Subcutaneous adipose tissue (tissue), 4 donors: Measurements from ENCODE around the gene ITGB8. TPM values are rescaled to one million over a fixed set of nuclear protein-coding genes. Genes with fewer than 3 reads are reported as not detected.

ENCODE experiments used
- CTCF ChIP-seq: fragments of 450-650 bp; IDR thresholded peaks from one replicate; pipeline ENCODE4 v1.5.1; 2016; ENCODE audit warnings: low read depth, mild to moderate bottlenecking, control low read depth, antibody characterized with exemption, moderate library complexity
- total RNA-seq, 4 donors: library from RNA; depleted of rRNA; stranded (reverse); fragments of >200 nt; gene quantifications; one replicate each; pipeline ENCODE4 v1.1.0, GENCODE V29; 2016

ITGB8 gene
- total RNA-seq, 4 donors from 2014 or later = 0.57 to 7.5 (median 4.1) TPM

DNA sequence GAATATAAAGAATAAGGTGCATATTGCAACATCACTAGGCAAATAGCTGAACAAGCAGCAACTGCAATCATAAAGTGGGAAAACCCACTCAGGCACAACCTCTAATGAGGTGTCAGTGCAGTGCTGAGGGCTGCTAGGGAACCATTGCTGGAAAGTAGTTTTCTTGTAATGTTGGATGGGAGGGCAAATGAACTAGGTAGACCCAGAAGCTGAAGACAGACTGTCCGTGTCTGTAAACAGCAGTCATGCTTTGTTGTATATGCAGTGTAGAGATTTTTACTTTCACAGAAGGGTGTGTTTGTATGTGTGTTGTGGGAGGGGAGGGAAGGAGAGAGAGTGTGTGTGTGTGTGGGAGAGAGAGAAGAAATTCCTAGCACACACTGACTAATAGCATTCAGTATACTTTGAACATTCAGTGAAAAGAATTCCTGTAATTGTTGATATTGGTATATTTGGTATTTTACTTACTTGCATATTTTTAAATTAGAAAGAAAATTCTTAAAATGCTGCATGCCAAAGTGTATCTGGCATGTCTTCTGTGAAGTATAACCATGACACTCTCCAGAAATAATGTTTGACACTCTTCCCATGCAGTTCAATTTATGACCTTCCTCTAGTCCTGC lies 28.8 kb downstream of the ITGB8 start:
- no peak for TF ChIP-seq CTCF

GRCh38 chr7:20362574-20363253 lies 32.0 kb downstream of the ITGB8 start:
- no peak for TF ChIP-seq CTCF

DNA sequence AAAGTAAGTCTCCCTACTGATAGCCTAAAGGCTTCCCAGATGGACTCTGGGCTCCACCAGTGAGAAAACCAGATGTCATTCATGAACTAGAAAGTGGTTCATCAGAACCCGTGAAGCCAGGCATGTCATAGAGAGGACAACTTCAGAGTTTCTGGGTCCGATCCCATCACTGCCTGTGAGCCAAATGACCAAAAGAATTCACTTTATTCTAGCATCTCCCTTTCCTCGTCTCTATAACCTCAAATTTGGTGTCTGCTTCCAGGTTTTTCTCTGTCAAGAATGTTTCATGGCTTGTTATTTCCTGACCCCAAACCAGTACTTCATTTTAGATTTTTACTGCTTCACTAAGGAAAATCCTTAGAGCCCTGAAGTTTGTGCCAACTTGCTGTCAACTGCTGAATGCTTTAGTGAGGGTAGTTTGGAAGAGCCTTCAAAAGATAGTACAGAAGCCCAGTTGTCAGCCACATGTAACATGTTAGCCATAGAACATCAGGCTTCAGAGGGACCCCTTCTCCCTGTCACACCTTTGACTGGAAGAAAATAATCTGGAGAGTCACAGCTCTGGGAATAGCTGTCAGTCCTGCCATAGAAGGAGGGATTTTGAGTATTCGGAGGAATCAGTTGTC lies 34.0 kb downstream of the ITGB8 start:
- TF ChIP-seq CTCF = no peak

- TF ChIP-seq CTCF = no peak
Observed at GRCh38 chr7:20365486-20365885, 34.8 kb downstream of the ITGB8 start.

DNA sequence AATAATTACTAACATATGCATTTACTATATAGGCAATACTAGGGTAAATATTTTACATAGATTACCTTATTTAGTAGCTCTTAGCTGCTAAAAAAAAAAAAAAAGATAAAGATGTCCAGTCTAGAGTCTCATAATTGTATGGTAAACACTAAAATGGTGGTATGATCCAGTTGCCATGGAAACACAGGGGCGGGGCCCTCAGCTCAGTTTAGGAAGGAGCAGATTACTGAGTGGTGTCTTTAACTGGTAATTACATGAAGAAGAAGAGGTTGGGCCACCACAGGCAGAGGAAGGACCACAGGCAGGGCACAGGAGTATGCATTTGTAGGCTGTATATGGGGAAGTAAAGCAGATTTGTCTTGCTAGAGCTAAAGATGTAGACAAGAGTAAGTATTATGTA lies 43.7 kb downstream of the ITGB8 start:
- TF ChIP-seq CTCF = no peak

- TF ChIP-seq CTCF = no peak
Observed at GRCh38 chr7:20376796-20377195, 46.1 kb downstream of the ITGB8 start.

DNA sequence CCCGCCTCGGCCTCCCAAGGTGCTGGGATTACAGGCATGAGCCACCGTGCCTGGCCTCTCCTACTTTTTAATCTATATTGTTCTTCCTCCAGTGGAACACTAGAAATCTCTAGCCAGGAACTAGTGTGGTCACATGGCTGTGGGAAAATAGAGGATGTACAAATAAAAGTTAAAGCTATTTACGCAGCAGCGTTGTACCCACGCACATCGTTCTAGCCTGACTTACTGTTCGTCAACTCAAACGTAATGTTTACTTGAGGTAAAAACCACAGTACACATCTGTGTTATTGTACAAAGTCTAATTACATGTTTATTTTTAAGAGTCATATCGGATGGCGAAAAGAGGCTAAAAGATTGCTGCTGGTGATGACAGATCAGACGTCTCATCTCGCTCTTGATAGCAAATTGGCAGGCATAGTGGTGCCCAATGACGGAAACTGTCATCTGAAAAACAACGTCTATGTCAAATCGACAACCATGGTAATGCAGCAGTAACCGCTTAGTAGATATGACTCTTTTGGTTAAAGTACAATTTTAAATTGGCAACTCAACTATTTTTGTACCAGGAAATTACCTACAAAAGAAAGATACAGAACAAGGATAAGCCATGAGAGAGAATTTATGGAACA lies 50.8 kb downstream of the ITGB8 start:
- TF ChIP-seq CTCF = no peak
